Nephron progenitor cell (in vitro differentiated cells): ENCODE measurements around the gene KPNA6.
"Not testable (repeated sequence)": the region's sequence is repeated elsewhere in the genome, so short reads cannot be mapped to it uniquely, and the experiment has no call there.

Experiments
- DNase-seq: peaks from one replicate; pipeline ENCODE4 v3.0.0; 2021
- H3K27ac Mint-ChIP-seq: 2 replicates; pipeline ENCODE4 v1.8.0; 2021; ENCODE audit warnings: mild to moderate bottlenecking, moderate library complexity, mixed read lengths
- H3K27me3 Mint-ChIP-seq: 2 replicates; pipeline ENCODE4 v1.8.0; 2021; ENCODE audit warnings: mild to moderate bottlenecking, low read depth, mixed read lengths; ENCODE audit not compliant: poor library complexity
- H3K36me3 Mint-ChIP-seq: 2 replicates; pipeline ENCODE4 v1.8.0; 2021; ENCODE audit warnings: low read depth, mixed read lengths
- H3K4me1 Mint-ChIP-seq: 2 replicates; pipeline ENCODE4 v1.8.0; 2021; ENCODE audit warnings: mixed read lengths
- H3K4me3 Mint-ChIP-seq: 2 replicates; pipeline ENCODE4 v1.8.0; 2021; ENCODE audit warnings: mild to moderate bottlenecking, moderate library complexity, mixed read lengths
- H3K9me3 Mint-ChIP-seq: 2 replicates; pipeline ENCODE4 v1.8.0; 2021; ENCODE audit warnings: mild to moderate bottlenecking, moderate library complexity, mixed read lengths
- TF ChIP-seq, protein P1 (sequence below): fragments of 200-600 bp; sonication (generic); IDR thresholded peaks from 2 replicates; pipeline ENCODE4 v1.5.0; 2021; ENCODE audit warnings: antibody characterized with exemption

Gene KPNA6

DNA sequence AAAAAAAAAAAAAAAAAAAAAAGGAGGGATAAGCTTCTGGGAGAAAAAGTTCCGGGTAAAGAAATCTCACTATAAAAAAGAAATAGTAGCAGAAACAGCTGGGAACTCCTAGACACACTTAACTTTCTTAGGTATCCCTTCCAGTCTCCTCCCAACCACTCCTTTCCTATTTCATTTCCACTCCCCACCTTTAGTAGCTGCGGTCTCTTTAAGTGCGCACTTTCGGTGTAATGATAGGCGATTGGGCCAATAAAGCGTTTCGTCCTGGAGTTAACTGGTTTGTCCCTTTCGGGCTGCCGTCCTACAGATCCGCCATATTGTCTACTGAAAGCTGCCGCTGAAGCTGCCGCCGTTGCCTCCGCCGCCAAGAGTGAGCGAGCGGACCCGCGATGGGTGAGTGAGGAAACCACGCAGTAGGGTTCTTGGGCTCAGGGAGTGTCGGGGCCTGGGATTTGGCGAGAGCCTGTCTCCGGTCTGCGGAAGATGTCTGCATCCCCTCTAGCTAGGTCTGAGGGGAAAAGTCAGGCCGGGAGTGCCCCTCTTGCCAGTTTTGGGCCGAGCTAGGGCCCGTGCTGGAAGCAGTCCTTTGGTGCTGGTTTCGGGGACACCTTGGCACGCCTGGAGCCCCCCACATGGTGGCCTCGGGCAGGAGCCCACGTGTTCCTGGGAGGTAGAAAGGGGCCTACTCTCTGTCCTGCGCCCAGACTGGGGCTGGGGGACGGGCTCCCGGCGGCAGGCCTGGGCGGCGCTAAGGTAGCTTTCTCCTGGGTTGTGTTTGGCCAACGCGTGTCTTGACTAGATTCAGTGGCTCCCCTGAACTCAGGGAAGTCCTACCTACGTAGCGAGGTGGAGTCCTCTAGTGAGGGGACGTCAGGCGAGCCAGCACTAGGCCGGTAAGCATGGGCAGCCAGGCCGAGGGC, at the start of gene KPNA6:
KPNA6 (plus strand) TSS at position 315 of the 920 bp plus-strand sequence; CDS start at position 390, 75 bp downstream.
- Mint-ChIP-seq H3K36me3 (peaks cover 23% of the 10 kb centered on the region), H3K27me3 (peaks cover 3% of the 10 kb centered on the region), H3K27ac (peak within 1 kb of the TSS; percentile 100), H3K4me3 (peak within 1 kb of the TSS; percentile 99), H3K9me3 (no peaks in the 10 kb centered on the region), H3K4me1 (peaks cover 35% of the 10 kb centered on the region)
- DNase-seq = peak; percentile 88
- TF ChIP-seq, protein P1, sequence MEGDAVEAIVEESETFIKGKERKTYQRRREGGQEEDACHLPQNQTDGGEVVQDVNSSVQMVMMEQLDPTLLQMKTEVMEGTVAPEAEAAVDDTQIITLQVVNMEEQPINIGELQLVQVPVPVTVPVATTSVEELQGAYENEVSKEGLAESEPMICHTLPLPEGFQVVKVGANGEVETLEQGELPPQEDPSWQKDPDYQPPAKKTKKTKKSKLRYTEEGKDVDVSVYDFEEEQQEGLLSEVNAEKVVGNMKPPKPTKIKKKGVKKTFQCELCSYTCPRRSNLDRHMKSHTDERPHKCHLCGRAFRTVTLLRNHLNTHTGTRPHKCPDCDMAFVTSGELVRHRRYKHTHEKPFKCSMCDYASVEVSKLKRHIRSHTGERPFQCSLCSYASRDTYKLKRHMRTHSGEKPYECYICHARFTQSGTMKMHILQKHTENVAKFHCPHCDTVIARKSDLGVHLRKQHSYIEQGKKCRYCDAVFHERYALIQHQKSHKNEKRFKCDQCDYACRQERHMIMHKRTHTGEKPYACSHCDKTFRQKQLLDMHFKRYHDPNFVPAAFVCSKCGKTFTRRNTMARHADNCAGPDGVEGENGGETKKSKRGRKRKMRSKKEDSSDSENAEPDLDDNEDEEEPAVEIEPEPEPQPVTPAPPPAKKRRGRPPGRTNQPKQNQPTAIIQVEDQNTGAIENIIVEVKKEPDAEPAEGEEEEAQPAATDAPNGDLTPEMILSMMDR = no peak

- TF ChIP-seq, protein P1 = no peak
- no peaks in the 10 kb centered on the region for H3K27me3 Mint-ChIP-seq
- no peaks in the 10 kb centered on the region for H3K9me3 Mint-ChIP-seq
- peaks cover 59% of the 10 kb centered on the region for H3K36me3 Mint-ChIP-seq
- H3K4me3 Mint-ChIP-seq = no peak overlapping the region
- no peak for DNase-seq
- H3K4me1 Mint-ChIP-seq = peaks cover 55% of the 10 kb centered on the region
- peak overlapping the region; percentile 95 for H3K27ac Mint-ChIP-seq
Observed at GRCh38 chr1:32060914-32061313, 46.9 kb upstream of the KPNA6 start.

- Mint-ChIP-seq H3K4me3 (peak overlapping the region; percentile 66), H3K27me3 (no peaks in the 10 kb centered on the region), H3K27ac (peak overlapping the region; percentile 97), H3K9me3 (no peaks in the 10 kb centered on the region), H3K36me3 (peaks cover 47% of the 10 kb centered on the region), H3K4me1 (peaks cover 55% of the 10 kb centered on the region)
- TF ChIP-seq, protein P1 = no peak
- no peak for DNase-seq
Observed at GRCh38 chr1:32062867-32063230, 45.0 kb upstream of the KPNA6 start.

- no peaks in the 10 kb centered on the region for H3K27me3 Mint-ChIP-seq
- peak overlapping the region; percentile 97 for H3K27ac Mint-ChIP-seq
- no peak for DNase-seq
- H3K4me1 Mint-ChIP-seq = peaks cover 57% of the 10 kb centered on the region
- TF ChIP-seq, protein P1 = peak; percentile 51
- peak overlapping the region; percentile 66 for H3K4me3 Mint-ChIP-seq
- H3K36me3 Mint-ChIP-seq = peaks cover 44% of the 10 kb centered on the region
- H3K9me3 Mint-ChIP-seq = no peaks in the 10 kb centered on the region
Observed at GRCh38 chr1:32063261-32063681, 44.6 kb upstream of the KPNA6 start.

- not testable (repeated sequence) for DNase-seq, H3K9me3 Mint-ChIP-seq, H3K27ac Mint-ChIP-seq, H3K4me3 Mint-ChIP-seq, H3K27me3 Mint-ChIP-seq
- H3K36me3 Mint-ChIP-seq = peaks cover 19% of the 10 kb centered on the region
- peaks cover 60% of the 10 kb centered on the region for H3K4me1 Mint-ChIP-seq
Observed at GRCh38 chr1:32065613-32066488, 42.0 kb upstream of the KPNA6 start.

DNA sequence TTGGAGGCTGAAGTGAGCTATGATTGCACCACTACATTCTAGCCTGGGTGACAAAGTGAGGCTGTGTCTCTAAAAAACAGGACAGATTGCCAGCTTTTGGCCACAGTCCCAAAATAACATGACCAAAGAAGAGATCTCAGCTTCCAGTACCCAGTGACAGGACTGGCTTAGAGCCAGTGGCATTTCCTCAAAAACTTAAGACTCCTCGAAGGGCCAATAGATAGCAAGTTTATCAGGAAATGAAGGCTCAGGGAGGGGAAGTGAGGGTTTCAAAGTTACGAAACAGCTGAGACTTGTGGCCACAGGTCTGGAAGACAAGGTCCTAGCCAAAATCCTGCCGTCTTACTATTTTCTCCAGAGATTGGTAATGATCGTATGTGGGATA, 41.4 kb upstream of the KPNA6 start:
- no peak for DNase-seq
- H3K27ac Mint-ChIP-seq = no peak overlapping the region
- H3K36me3 Mint-ChIP-seq = peaks cover 15% of the 10 kb centered on the region
- H3K27me3 Mint-ChIP-seq = no peaks in the 10 kb centered on the region
- no peaks in the 10 kb centered on the region for H3K9me3 Mint-ChIP-seq
- peaks cover 54% of the 10 kb centered on the region for H3K4me1 Mint-ChIP-seq
- H3K4me3 Mint-ChIP-seq = no peak overlapping the region
- TF ChIP-seq, protein P1 = no peak
